NCI-H345 treated with DMSO at 0.1 percent for 48 hours (cell line): ENCODE data around the gene CD44.

Source experiments
- DNase-seq: peaks from one replicate; lab custom pipeline; 2025; ENCODE audit not compliant: unreplicated experiment; lab: John Stamatoyannopoulos, UW

The CD44 gene

GRCh38 chr11:35158701-35159510 lies 19.9 kb downstream of the CD44 start:
- no peak for DNase-seq

DNA sequence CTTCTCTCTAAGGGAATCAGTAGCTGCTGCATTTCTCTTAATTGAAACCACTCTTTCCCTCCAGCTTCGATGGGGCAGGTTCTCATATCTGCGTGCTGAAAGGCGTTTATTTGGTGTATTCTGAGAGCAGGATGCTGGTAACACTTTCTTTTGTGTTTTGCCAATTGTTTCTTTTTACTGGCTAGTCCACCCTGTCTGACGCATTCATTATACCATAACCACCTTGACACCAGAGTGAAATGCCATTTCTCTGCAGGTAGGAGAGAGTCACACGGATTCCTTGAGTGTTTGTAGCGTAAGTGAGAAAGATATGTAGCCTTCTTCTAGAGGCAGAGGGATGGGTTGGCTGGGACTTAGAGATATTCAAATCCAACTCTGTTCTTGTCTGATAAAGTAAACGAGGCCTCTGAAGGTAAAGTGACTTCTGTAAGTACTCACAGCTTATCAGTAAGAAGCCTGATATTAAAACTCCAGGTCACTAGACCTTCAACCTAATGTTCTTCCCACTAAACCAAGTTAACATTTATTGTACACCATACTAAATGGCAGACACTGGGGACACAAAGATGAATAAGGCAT lies 21.4 kb downstream of the CD44 start:
- DNase-seq, result no peak

GRCh38 chr11:35160902-35161597 lies 22.1 kb downstream of the CD44 start:
- DNase-seq, result no peak

DNA sequence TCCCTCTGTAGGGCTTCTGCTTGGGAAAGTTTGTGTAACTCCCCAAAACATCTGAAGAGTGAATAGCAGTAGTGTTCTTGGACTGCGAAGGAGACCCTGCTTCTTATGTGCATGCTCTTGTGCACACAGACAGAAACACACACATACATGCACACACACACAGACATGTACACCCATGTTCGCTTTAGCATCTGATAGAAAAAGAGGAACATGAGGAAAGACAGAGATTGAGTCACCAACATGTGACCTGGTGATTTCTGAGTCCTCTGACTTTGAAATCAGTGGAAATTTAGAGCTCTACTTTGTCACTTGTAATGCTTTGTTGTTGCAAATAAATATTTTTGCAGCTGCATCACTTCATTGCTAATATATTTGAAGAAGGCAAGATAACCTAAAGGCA lies 23.8 kb downstream of the CD44 start:
- no peak for DNase-seq

DNA sequence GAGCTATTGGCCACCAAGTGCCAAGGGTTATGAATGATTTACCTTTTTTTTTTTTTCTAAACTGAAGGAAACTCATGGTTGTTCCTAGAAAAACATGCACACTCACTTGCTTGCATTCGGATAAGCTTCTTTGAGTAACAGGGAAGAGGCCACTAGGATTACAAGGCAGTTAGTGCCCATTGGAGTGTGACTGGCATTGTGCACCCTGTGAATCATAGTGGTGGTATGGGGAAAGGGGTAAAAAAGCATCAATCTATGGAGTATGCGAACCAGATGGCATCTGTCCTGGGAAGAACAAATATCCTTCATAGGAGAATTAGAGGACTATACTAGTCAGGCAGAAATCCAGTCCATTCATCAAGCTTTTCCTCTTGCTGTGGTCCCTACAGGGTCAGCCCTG lies 24.2 kb downstream of the CD44 start:
- DNase-seq, result no peak

DNA sequence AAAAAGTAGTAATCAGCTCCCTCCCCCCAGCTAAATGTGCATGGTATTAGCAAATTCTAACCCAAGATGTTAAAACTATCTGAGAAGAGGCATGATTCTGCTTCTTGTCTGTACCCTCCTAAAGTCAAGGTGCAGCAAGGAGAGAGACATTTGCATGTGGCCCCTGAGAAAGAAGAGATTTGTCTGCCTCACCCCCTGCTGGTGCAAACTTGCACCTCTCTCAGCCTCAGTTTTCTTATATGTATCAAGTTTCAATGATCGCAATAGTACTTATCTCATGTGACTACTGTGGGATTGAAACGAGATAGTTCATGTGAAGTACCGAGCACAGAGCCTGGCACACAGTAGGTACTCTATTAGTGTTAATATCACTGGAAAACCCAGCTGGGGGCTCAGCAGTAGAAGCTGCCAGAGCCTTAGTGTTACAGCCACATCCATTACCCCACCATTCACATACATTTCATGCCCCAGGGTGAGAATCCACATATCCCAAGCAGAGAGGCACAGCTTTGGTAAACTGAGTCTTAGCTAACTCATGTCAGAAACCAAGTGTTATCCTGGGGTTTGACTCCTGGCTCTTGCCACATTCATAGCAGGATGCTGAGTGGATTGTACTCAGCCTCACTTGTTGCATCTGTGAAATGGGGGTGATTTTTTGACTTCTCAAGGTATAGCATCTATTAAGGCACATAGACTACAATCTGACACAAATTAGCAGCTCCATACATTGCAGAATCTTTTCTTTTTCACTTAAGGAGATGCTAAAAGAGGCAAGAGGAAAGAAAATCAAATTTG lies 24.9 kb downstream of the CD44 start:
- DNase-seq, result no peak

DNA sequence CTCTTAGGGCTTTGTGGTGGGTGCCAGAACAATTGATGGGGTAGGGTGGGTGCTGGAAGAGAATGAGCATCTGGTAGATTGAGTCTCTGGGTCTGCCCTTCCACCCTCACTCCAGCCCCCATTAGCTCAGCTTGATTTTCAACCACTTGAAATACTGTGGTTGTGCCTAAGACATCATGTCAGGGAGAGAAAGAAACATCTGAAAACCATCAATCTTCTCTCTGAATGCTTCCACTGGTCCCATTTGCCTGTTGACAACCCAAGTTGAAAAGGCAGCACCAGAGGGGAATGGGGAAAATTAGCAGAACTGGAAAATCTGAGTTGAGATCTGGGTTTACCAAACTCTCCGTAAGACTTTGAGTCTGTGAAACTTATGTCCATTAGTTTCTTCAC lies 26.1 kb downstream of the CD44 start:
- DNase-seq, result no peak

GRCh38 chr11:35165423-35166368 lies 26.7 kb downstream of the CD44 start:
- no peak for DNase-seq

DNA sequence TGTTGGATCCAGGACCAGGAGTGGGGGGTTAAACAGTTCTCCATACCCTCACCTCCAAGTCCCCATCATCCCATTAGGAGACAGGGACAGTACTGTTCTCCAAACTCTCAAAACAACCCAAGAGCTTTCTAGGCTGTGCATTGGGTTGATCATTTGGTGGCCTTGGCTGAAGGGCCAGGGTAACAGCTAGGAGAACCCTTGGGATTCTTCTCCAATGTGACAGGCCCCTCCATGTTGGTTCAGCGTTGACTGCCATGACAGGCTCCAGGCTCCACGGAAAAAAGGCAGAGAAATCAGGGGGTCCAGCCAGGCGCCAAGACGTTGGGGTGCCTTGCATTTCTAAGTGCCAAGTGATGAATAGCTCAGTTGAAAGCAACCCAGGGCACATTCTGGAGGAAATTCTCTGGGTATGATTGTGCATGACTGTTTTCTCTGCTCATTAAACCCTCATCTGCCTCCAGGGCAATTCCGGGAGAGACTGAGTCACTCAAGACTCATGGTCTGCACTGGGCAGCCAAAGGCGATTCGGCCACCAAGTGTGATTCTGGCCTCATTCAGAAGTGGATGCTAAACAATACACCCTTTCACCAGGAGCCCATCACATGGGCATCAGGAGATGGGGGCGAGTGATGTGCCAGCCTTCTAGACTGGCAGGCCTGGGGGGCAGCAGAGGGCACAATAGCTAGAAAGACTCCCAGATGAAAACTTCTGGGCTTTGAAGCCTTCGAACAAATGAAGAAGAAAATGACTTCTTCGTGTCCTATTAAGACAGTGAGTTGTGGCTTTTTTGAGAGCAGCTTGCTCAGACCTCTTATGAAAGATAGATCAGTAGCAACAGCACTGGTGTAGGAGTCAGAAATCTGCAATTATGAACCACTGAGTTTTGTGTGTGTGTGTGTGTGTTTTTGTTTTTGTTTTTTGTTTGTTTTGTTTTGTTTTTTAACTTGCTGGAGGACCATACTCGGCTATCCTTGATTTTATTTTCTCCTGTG lies 27.7 kb downstream of the CD44 start:
- DNase-seq, result no peak

- DNase-seq, result no peak
These were observed 28.5 kb downstream of the CD44 start for GRCh38 chr11:35167426-35167954.

DNA sequence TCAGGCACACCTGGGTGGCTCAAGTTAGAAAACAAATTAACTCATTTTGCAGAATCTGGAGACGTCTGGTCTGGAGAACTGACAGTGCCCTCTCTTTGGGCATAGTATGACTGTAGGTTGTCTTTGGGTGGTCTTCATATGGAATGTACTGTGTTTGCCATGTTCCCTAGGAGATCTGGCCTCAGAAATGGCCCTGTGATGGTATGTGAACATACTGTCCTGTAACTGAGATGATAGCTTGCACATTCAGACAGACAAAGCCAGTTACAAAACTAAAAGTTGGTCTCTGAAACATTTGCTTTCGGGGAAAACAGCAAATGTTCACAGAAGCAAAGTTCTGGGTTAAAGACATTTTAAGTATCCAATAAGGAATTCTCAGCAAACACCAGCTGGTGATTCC lies 29.7 kb downstream of the CD44 start:
- DNase-seq, result no peak

DNA sequence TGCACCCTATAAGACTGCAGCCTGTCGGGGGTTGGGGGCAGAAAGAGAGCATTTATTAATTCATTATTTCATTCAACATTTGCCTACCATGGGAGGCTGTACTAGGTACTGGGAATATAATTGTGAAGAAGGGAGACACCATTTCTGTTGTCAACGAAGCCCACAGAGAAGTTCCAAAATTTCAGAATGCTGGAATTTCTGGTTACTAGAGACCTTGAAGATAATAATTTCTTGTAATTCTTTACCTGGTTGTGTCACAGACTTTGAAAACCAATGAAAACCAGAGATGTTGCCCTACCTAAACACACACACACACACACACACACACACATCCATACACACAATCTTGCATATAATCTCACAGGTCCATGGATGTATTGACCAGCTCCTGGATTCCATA lies 30.1 kb downstream of the CD44 start:
- DNase-seq, result no peak

DNA sequence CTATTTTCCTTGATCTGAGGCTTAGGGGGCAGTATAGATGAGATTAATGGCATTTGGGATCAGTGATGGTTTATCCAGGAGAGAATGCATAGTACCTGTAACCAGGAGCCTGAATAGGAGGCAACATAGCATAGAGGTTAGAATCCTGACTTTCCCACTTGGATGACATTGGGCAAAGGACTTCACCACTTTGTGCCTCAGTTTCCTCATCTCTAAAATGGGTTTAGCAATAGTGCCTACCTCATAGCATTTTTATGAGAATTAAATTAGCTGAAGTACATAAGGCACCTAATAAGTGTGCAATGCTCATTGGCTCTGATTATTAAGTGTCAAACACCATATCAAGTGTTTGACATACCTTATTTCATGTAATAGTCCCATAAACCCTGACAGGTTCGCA lies 30.8 kb downstream of the CD44 start:
- DNase-seq, result no peak

- DNase-seq, result no peak
These were observed 31.5 kb downstream of the CD44 start for GRCh38 chr11:35170503-35170902.

- DNase-seq, result no peak
These were observed 32.3 kb downstream of the CD44 start for GRCh38 chr11:35171226-35171625.

- no peak for DNase-seq
These were observed 34.1 kb downstream of the CD44 start for GRCh38 chr11:35173011-35173511.

DNA sequence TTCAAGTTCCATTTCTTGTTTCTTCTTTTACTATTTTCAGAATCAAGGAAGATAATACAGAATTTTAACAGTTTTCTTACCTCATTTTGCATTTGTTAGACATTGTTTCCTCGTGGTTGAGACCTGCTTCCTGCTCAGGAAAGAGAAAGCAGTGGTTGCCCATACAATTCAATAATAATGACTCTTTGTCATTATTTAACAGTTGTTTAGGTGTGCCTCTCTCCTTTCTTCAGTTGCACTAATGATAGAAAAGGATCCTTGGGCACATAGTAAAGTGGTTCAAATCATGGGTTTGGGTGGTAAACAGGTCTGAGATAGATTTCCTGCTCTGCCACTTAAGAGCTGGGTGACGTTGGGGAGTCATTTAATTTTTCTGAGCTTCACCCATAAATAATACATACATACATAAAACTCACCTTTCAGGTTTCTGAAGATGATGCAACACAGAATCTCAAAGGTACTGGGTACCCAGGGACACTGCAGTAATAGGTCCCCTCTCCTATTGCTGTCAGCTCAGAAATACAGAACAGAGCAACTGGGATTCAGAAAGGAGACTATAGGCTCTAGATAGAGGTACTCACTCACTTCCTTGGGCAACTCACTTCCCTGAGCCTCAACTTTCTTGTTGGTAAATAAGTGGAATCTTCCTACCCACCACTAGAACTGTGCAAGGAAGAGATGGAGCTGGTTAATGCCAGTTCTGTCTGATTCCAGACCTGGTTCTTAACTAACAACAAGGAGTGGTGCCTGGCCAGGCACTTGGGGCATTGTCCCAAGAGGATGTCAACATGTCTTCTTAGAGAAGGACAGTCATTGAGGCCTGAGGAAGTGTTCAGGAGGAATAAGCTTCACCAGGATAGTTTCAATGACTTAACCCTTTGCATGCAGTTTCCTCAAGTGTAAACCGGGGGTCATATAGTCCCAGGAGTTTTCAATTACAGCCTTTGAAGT lies 34.9 kb downstream of the CD44 start:
- DNase-seq, result no peak

DNA sequence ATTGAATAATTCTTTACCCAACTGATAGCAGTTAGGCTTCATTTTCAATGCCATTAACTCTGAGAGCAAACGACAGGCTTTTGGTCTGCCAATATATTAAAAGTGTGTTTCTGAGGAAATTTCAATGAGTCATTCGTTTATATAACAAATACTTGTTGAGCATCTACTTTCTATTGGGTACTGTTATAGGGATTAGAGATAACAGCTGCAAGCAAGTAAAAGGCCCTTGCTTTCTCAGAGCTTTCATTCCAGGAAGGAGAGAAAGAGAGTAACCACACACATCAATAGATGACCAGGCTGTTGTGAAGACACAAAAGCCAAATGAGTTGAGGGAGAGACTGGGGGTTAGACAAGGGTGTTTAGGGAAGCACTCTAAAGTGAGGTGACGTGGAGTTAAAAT lies 35.7 kb downstream of the CD44 start:
- DNase-seq, result no peak
